Ovary (tissue), 9 donors: ENCODE results near the gene MCF2L. TPM values are rescaled to one million over a fixed set of nuclear protein-coding genes. Genes with fewer than 3 reads are reported as not detected.

Source experiments
- DNase-seq, 5 donors: peaks; one replicate each; pipeline ENCODE4 v3.0.0-alpha.2; 2019 to 2020
- H3K27ac ChIP-seq, 2 donors: fragments of 200-600 bp; one replicate each; pipeline versions ENCODE4 v1.5.1 to v1.8.0; 2019 to 2022
- H3K27me3 ChIP-seq: fragments of 200-600 bp; one replicate; pipeline ENCODE4 v1.8.0; 2022
- H3K36me3 ChIP-seq: fragments of 200-600 bp; sonication (generic); one replicate; pipeline ENCODE4 v1.5.1; 2019
- H3K4me1 ChIP-seq: one replicate; pipeline ENCODE4 v1.8.1; 2013; ENCODE audit warnings: mild to moderate bottlenecking, moderate library complexity; ENCODE audit not compliant: insufficient read depth
- H3K4me3 ChIP-seq: fragments of 200-600 bp; sonication (generic); one replicate; pipeline ENCODE4 v1.5.1; 2017
- H3K9me3 ChIP-seq, 2 donors: fragments of 200-600 bp in 1 of 2; sonication (generic) in 1 of 2; one replicate each; pipeline versions ENCODE4 v1.5.1 to v1.8.1; 2013 to 2019; ENCODE audit warnings: mild to moderate bottlenecking in 1 of 2, moderate library complexity in 1 of 2
- CTCF ChIP-seq, 3 donors: fragments of 450-650 bp in 2 of 3; fragments of 200-600 bp in 1 of 3; IDR thresholded peaks; one replicate each; pipeline versions ENCODE4 v1.5.1 to v1.8.0; 2016 to 2022; ENCODE audit warnings: antibody characterized with exemption in 3 of 3, mild to moderate bottlenecking in 1 of 3
- EP300 ChIP-seq: sonication (generic); formaldehyde crosslinking; IDR thresholded peaks from one replicate; pipeline ENCODE4 v1.6.1; 2017; ENCODE audit warnings: antibody characterized with exemption
- POLR2A ChIP-seq: fragments of 450-650 bp; IDR thresholded peaks from one replicate; pipeline ENCODE4 v1.6.1; 2017; ENCODE audit warnings: antibody characterized with exemption, mild to moderate bottlenecking, moderate library complexity
- WGBS, 3 donors: extraction: QIAGEN DNeasy Blood & Tissue Kit in 1 of 3; methylation state at CpG; one replicate each; pipeline versions ENCODE4 v1.1.5 to v1.1.7; 2013 to 2017; 5-methylcytosine and 5-hydroxymethylcytosine counted together
- intact Hi-C, 4 donors: fragments of 100-400 bp; cut with DNase I; formaldehyde crosslinking; loops; one replicate each; pipeline versions ENCODE4 v1.11.0 to v1.15.1; 2022 to 2023
- polyA plus RNA-seq, 2 donors: library from polyadenylated mRNA; stranded (reverse); fragments of 200-250 nt in 1 of 2; fragments of 350-450 nt in 1 of 2; fragmentation: Illumina TruSeq in 1 of 2; extraction: RNeasy Lipid Tissue Mini Kit (QIAGEN cat#74804) in 1 of 2; gene quantifications; one replicate each; pipeline ENCODE4 v1.2.3, GENCODE V29; 2013 to 2014
- total RNA-seq, 7 donors: library from RNA; depleted of rRNA in 2 of 7; stranded (reverse); fragments of >200 nt in 2 of 7; fragmentation: NEBNext Ultra II Directional in 3 of 7; extraction: Animal tissue kit (Norgen Biotek cat#: 25700) in 3 of 7; gene quantifications; one replicate each; pipeline versions ENCODE4 v1.1.0 to v1.2.4, GENCODE V29; 2016 to 2023
- donor health status: DM: no; HTN: no; CAD: no; lungs with moderate emphysema.
- donor health status: DM: no; HTN: no; CAD: no.
- donor health status: Bipolar disorder and iron deficiency.
- donor health status: DM: yes; HTN: yes; CAD: no.
- donor health status: DM: no; HTN: no; CAD: no.
- donor health status: DM: yes; HTN: yes; CAD: no.

The MCF2L gene
- total and polyA plus RNA-seq, 9 donors = 5.6 to 22.2 (median 8.7) TPM

GRCh38 chr13:113124211-113124970 lies 155.4 kb downstream of the MCF2L start:
- intact Hi-C loops = no loop called here
- TF ChIP-seq EP300 = no peak
- TF ChIP-seq CTCF (IDR thresholded peaks at IDR 0.05) = no peak
- no peak for TF ChIP-seq POLR2A
- peaks cover 8% of the 10 kb centered on the region for H3K4me1 ChIP-seq
- 95 to 98% (median 96%) methylated on average over 16 to 19 of the region's 19 CpGs for WGBS, 3 donors
- no peak overlapping the region for H3K27ac ChIP-seq
- H3K36me3 ChIP-seq = no peaks in the 10 kb centered on the region
- H3K4me3 ChIP-seq = no peak overlapping the region
- no peaks in the 10 kb centered on the region for H3K27me3 ChIP-seq
- DNase-seq = peak in 3 of 5 donors; percentile 16 to 38 (median 22)
- H3K9me3 ChIP-seq = no peaks in the 10 kb centered on the region

GRCh38 chr13:113125506-113126264 lies 156.7 kb downstream of the MCF2L start:
- Histone ChIP-seq H3K4me3 (no peak overlapping the region), H3K9me3 (no peaks in the 10 kb centered on the region), H3K27me3 (no peaks in the 10 kb centered on the region), H3K36me3 (no peaks in the 10 kb centered on the region), H3K4me1 (peaks cover 13% of the 10 kb centered on the region), H3K27ac (no peak overlapping the region)
- TF ChIP-seq POLR2A (no peak), CTCF (IDR thresholded peaks at IDR 0.05) (no peak), EP300 (no peak)
- WGBS, 3 donors = 92 to 94% (median 93%) methylated on average over 19 of the region's 19 CpGs
- peak in 2 of 5 donors; percentile 6 to 23 for DNase-seq
- intact Hi-C loops = no loop called here

GRCh38 chr13:113126265-113127150 lies 157.5 kb downstream of the MCF2L start:
- intact Hi-C loops = no loop called here
- no peaks in the 10 kb centered on the region for H3K36me3 ChIP-seq
- DNase-seq = peak in 2 of 5 donors; percentile 6 to 19
- H3K27ac ChIP-seq = no peak overlapping the region
- WGBS, 3 donors = 75 to 81% (median 77%) methylated on average over 18 of the region's 18 CpGs
- H3K4me3 ChIP-seq = no peak overlapping the region
- H3K27me3 ChIP-seq = no peaks in the 10 kb centered on the region
- H3K4me1 ChIP-seq = peaks cover 13% of the 10 kb centered on the region
- H3K9me3 ChIP-seq = no peaks in the 10 kb centered on the region
- no peak for TF ChIP-seq CTCF (IDR thresholded peaks at IDR 0.05)
- TF ChIP-seq EP300 = no peak
- no peak for TF ChIP-seq POLR2A

GRCh38 chr13:113129480-113129879 lies 160.5 kb downstream of the MCF2L start:
- Histone ChIP-seq H3K27ac (no peak overlapping the region), H3K27me3 (no peaks in the 10 kb centered on the region), H3K9me3 (no peaks in the 10 kb centered on the region), H3K4me3 (no peak overlapping the region), H3K4me1 (peaks cover 5% of the 10 kb centered on the region), H3K36me3 (no peaks in the 10 kb centered on the region)
- intact Hi-C loops = no loop called here
- WGBS, 3 donors = 64 to 80% (median 67%) methylated on average over 27 of the region's 27 CpGs
- no peak for TF ChIP-seq CTCF (IDR thresholded peaks at IDR 0.05)
- no peak for TF ChIP-seq POLR2A
- no peak for TF ChIP-seq EP300
- DNase-seq = peak in 1 of 5 donors; percentile 14
